ENCODE results near the gene TGOLN2.

Gene TGOLN2

GRCh38 chr2:85303780-85304531 is 23.8 kb downstream of the TGOLN2 start:
- DNase-seq = no peak

- no peak for DNase-seq
Observed at GRCh38 chr2:85302121-85302520, 25.7 kb downstream of the TGOLN2 start.

- no peak for DNase-seq
Observed at GRCh38 chr2:85291425-85292023, 36.3 kb downstream of the TGOLN2 start.

- DNase-seq = no peak
Observed at GRCh38 chr2:85288244-85288725, 39.5 kb downstream of the TGOLN2 start.

GRCh38 chr2:85287721-85288120 is 40.1 kb downstream of the TGOLN2 start:
- no peak for DNase-seq

- DNase-seq = no peak
Observed at GRCh38 chr2:85286918-85287317, 40.9 kb downstream of the TGOLN2 start.

GRCh38 chr2:85283641-85284040 is 44.1 kb downstream of the TGOLN2 start:
- no peak for DNase-seq

- DNase-seq = no peak
Observed at GRCh38 chr2:85282914-85283313, 44.9 kb downstream of the TGOLN2 start.

GRCh38 chr2:85281553-85281952 is 46.2 kb downstream of the TGOLN2 start:
- no peak for DNase-seq

GRCh38 chr2:85278361-85278760 is 49.4 kb downstream of the TGOLN2 start:
- no peak for DNase-seq

- DNase-seq = no peak
Observed at GRCh38 chr2:85277416-85278158, 50.2 kb downstream of the TGOLN2 start.

- no peak for DNase-seq
Observed at GRCh38 chr2:85276571-85277118, 51.1 kb downstream of the TGOLN2 start.

GRCh38 chr2:85275984-85276540 is 51.7 kb downstream of the TGOLN2 start:
- DNase-seq = no peak

GRCh38 chr2:85273738-85274731 is 53.8 kb downstream of the TGOLN2 start:
- DNase-seq = no peak

- no peak for DNase-seq
Observed at GRCh38 chr2:85272357-85272756, 55.4 kb downstream of the TGOLN2 start.

- no peak for DNase-seq
Observed at GRCh38 chr2:85269959-85270358, 57.8 kb downstream of the TGOLN2 start.
